Activated CD4-positive, alpha-beta T cell treated with anti-CD3 and anti-CD28 coated beads for 36 hours (primary cell): ENCODE measurements around the gene TALDO1. TPM values are rescaled to one million over a fixed set of nuclear protein-coding genes. Genes with fewer than 3 reads are reported as not detected.
A peak's percentile ranks its signal among the peaks of the same experiment; 100 is the strongest.
"Not testable (repeated sequence)": the region's sequence is repeated elsewhere in the genome, so short reads cannot be mapped to it uniquely, and the experiment has no call there.

Source experiments
- ATAC-seq: fragments of 200-7000 bp; cut with Tn5 transposase; one replicate; pipeline ENCODE4 v1.10.0; 2021; ENCODE audit warnings: mild to moderate bottlenecking, moderate library complexity
- CTCF ChIA-PET: fragments of 350-600 bp; sonication (Branson Sonifier 250); formaldehyde crosslinking; loops from one replicate; lab custom pipeline; 2021; ENCODE audit warnings: antibody characterized with exemption; lab: Charles Lee
- POLR2A ChIA-PET: fragments of 350-600 bp; sonication (Branson Sonifier 250); formaldehyde crosslinking; loops from one replicate; lab custom pipeline; 2021; ENCODE audit warnings: antibody characterized with exemption, inconsistent platforms; lab: Charles Lee
- DNase-seq: peaks from one replicate; pipeline ENCODE4 v3.0.0-alpha.2; 2020
- H3K27ac Mint-ChIP-seq: one replicate; pipeline ENCODE4 v1.8.0; 2021; ENCODE audit warnings: mixed read lengths
- H3K27me3 Mint-ChIP-seq: one replicate; pipeline ENCODE4 v1.8.0; 2021; ENCODE audit warnings: mixed read lengths
- H3K36me3 Mint-ChIP-seq: one replicate; pipeline ENCODE4 v1.8.0; 2021; ENCODE audit warnings: low read depth, mixed read lengths
- H3K4me1 Mint-ChIP-seq: one replicate; pipeline ENCODE4 v1.8.0; 2021; ENCODE audit warnings: mixed read lengths
- H3K4me3 Mint-ChIP-seq: one replicate; pipeline ENCODE4 v1.8.0; 2021; ENCODE audit warnings: mild to moderate bottlenecking, moderate library complexity, mixed read lengths
- H3K9me3 Mint-ChIP-seq: one replicate; pipeline ENCODE4 v1.8.0; 2021; ENCODE audit warnings: low read depth, mixed read lengths
- intact Hi-C, 2 experiments: fragments of 100-400 bp; cut with DNase I in 1 of 2; cut with micrococcal nuclease in 1 of 2; formaldehyde crosslinking; loops; one replicate each; pipeline versions ENCODE4 v1.14.2 to v1.15.1; 2022 to 2024; cut with DNase I, micrococcal nuclease
- total RNA-seq, 2 experiments: library from RNA; stranded (reverse); gene quantifications; one replicate each; pipeline ENCODE4 v1.2.3, GENCODE V29; 2021

The TALDO1 gene
- total RNA-seq, 2 experiments from 2014 or later = 239 to 246 TPM

DNA sequence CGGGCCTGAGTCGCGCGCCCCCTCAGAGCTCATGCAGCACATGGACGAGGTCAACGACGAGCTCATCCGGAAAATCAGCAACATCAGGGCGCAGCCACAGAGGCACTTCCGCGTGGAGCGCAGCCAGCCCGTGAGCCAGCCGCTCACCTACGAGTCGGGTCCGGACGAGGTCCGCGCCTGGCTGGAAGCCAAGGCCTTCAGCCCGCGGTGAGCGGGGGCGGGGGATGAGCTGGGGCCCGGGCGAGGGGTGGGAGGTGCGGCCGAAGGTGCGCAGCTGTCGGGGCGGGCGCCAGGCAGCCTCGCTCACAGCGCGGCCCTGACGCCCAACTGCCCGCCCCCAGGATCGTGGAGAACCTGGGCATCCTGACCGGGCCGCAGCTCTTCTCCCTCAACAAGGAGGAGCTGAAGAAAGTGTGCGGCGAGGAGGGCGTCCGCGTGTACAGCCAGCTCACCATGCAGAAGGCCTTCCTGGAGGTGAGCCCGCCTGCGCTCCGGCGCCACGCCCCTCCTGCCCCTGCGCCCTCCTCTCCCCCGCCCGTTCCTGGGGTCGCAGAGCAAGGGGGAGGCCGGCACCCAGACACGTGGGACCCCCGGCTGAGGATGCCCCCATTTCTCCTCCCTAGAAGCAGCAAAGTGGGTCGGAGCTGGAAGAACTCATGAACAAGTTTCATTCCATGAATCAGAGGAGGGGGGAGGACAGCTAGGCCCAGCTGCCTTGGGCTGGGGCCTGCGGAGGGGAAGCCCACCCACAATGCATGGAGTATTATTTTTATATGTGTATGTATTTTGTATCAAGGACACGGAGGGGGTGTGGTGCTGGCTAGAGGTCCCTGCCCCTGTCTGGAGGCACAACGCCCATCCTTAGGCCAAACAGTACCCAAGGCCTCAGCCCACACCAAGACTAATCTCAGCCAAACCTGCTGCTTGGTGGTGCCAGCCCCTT, 20.7 kb upstream of the TALDO1 start:
- intact Hi-C loops = loop anchor here in 1 of 2 experiments (5.0 kb wide), 1 partner anchor 34 kb away; no protein-coding TSS in a partner anchor
- DNase-seq = peak; percentile 75
- Mint-ChIP-seq H3K36me3 (no peaks in the 10 kb centered on the region), H3K27me3 (peaks cover 16% of the 10 kb centered on the region), H3K4me1 (peaks cover 9% of the 10 kb centered on the region), H3K9me3 (no peaks in the 10 kb centered on the region), H3K27ac (no peak overlapping the region), H3K4me3 (peak overlapping the region; percentile 41)
- POLR2A ChIA-PET = interaction anchor here (0.6 to 0.7 kb wide), 2 partner anchors 50 to 110 kb away, joined by 3 to 6 read pairs; no protein-coding TSS in a partner anchor
- peak; percentile 40 for ATAC-seq
- CTCF ChIA-PET = interaction anchor here (0.5 to 2.9 kb wide), 20 partner anchors 10 to 221 kb away, joined by 3 to 15 read pairs (median 4); partner anchors contain the start of genes EPS8L2, TALDO1 and TMEM80

- DNase-seq = no peak
- CTCF ChIA-PET = interaction anchor here (0.5 to 2.9 kb wide), 15 partner anchors 20 to 173 kb away, joined by 3 to 15 read pairs (median 4); partner anchors contain the start of genes DEAF1, EPS8L2, TALDO1 and TMEM80
Measured at GRCh38 chr11:727281-727701, 20.0 kb upstream of the TALDO1 start.

DNA sequence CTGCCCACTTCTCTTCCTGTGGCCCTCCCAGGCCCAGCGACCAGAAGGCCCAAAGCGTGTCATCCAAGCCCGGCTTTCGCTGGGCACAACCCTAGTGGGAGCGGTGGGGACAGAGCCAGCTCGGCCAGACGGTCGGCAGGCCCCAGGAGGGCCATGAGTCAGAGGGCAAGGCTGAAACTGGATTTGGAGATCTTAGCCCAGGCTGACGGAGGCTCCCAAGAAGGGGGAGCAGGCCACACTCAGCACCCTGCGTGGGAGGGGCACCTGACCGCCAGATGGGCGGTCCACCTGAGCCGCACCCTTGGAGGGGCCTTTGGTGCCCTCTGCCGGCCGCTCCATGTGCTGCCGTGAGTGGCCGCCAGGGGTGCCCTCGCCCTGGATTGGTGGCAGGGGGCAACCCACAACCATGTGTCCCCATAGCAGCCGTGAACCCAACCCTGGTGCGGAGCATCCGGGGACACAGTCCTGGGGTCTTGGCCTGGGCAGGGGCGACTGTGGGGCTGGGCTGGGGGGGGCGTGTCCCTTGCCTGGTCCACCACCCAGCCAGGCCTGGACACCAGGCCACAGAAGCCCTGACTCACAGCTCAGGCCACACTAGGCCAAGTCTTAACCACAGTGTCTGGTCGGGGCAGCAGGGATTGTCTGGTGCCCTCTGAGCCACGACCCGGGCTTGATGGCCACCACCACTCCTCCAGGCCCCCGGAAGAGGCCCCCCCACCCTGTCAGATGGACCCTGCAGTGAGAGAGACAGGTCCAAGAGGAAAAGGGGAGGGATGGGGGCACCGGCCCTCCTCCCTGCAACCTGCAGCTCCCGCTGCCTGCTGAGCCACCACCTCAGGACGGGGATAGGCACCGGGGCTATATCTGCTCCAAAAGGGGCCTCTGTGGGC, 19.2 kb upstream of the TALDO1 start:
- Mint-ChIP-seq H3K27ac (no peak overlapping the region), H3K27me3 (peaks cover 10% of the 10 kb centered on the region), H3K9me3 (no peaks in the 10 kb centered on the region), H3K4me3 (no peak overlapping the region), H3K36me3 (no peaks in the 10 kb centered on the region), H3K4me1 (peaks cover 5% of the 10 kb centered on the region)
- intact Hi-C loops = loop anchor here (1.0 to 5.0 kb wide), 3 partner anchors 19 to 66 kb away; partner anchors contain the start of gene TALDO1 (in 1 of the 2)
- ChIA-PET POLR2A (no interaction called here), CTCF (interaction anchor here (0.6 to 2.6 kb wide), 7 partner anchors 21 to 174 kb away, joined by 3 to 13 read pairs (median 3); partner anchors contain the start of genes DEAF1 and TMEM80)
- peak; percentile 80 for ATAC-seq
- peak; percentile 92 for DNase-seq

More at GRCh38 chr11:727281-727701, 20.0 kb upstream of the TALDO1 start:
- no peaks in the 10 kb centered on the region for H3K36me3 Mint-ChIP-seq
- H3K9me3 Mint-ChIP-seq = no peaks in the 10 kb centered on the region
- H3K4me1 Mint-ChIP-seq = peaks cover 6% of the 10 kb centered on the region
- no peak for ATAC-seq
- peaks cover 12% of the 10 kb centered on the region for H3K27me3 Mint-ChIP-seq
- no peak overlapping the region for H3K27ac Mint-ChIP-seq
- intact Hi-C loops = loop anchor here in 1 of 2 experiments (5.0 kb wide), 1 partner anchor 35 kb away; no protein-coding TSS in a partner anchor
- no peak overlapping the region for H3K4me3 Mint-ChIP-seq
- POLR2A ChIA-PET = no interaction called here

DNA sequence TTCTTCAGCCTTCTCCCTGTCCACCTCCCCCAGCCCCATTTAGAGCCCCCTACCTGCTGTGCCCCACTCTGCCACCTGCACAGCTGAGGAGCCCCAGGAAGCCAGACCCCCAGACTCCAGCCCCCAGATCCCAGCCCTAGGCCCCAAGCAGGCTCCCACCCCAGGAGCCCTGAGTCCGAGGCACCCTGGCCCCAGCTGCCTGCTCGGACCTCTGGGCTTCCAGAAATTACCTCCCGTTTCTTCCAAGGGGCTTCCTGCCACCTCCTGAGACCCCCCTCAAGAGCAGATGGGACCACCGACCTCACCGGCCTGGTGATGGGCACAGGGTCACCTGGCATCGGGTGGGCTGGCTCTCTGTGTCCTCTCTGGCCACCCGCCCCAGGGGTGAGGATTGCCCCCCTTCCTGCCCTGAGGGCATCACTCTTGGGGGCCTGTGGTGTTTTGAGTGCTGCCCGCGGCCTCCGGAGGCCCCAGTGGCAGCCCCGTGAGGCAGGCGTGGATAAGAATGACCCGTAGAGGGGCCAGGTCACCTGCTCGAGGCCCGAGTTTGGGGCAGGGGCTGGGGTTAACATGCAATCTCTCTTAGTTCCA, 18.3 kb upstream of the TALDO1 start:
- ATAC-seq (no peak), DNase-seq (no peak)
- intact Hi-C loops = loop anchor here (1.0 to 5.0 kb wide), 3 partner anchors 18 to 67 kb away; partner anchors contain the start of gene TALDO1 (in 1 of the 2)
- Mint-ChIP-seq H3K27ac (no peak overlapping the region), H3K4me3 (no peak overlapping the region), H3K36me3 (no peaks in the 10 kb centered on the region), H3K27me3 (peaks cover 7% of the 10 kb centered on the region), H3K9me3 (no peaks in the 10 kb centered on the region), H3K4me1 (peaks cover 3% of the 10 kb centered on the region)
- POLR2A ChIA-PET = no interaction called here
- CTCF ChIA-PET = interaction anchor here (1.0 to 1.1 kb wide), 2 partner anchors 20 to 30 kb away, joined by 3 read pairs; no protein-coding TSS in a partner anchor

- ChIA-PET POLR2A (no interaction called here), CTCF (interaction anchor here (1.6 kb wide), 1 partner anchor 33 kb away, joined by 4 read pairs; no protein-coding TSS in a partner anchor)
- H3K4me3 Mint-ChIP-seq = no peak overlapping the region
- ATAC-seq (no peak), DNase-seq (no peak)
- H3K27me3 Mint-ChIP-seq = peaks cover 5% of the 10 kb centered on the region
- intact Hi-C loops = loop anchor here in 1 of 2 experiments (5.0 kb wide), 1 partner anchor 37 kb away; no protein-coding TSS in a partner anchor
- no peaks in the 10 kb centered on the region for H3K36me3 Mint-ChIP-seq
- peaks cover 2% of the 10 kb centered on the region for H3K4me1 Mint-ChIP-seq
- no peak overlapping the region for H3K27ac Mint-ChIP-seq
- no peaks in the 10 kb centered on the region for H3K9me3 Mint-ChIP-seq
Measured at GRCh38 chr11:729492-730074, 17.7 kb upstream of the TALDO1 start.

DNA sequence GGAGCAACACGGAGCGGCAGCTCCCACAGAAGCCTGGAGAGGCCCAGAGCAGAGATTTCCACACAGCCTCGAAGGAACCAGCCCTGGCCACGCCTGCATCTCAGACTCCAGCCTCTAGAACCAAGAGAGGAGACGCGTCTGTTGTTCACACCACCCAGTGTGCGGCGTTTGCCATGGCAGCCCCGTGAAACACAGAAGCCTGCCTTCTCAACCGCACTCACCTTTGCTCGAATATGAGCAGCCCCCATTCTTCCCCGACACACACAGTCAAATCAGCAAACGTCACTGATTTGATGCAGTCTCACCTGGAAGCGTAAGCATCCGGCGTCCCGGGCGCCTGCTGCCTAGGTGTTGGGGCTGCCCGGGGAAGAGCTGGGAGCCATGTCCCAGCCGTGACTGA, 14.2 kb upstream of the TALDO1 start:
- no peaks in the 10 kb centered on the region for H3K36me3 Mint-ChIP-seq
- ATAC-seq = no peak
- peaks cover 12% of the 10 kb centered on the region for H3K4me1 Mint-ChIP-seq
- no peak overlapping the region for H3K27ac Mint-ChIP-seq
- peaks cover 2% of the 10 kb centered on the region for H3K27me3 Mint-ChIP-seq
- CTCF ChIA-PET = no interaction called here
- intact Hi-C loops = no loop called here
- DNase-seq = no peak
- no peaks in the 10 kb centered on the region for H3K9me3 Mint-ChIP-seq
- POLR2A ChIA-PET = no interaction called here
- H3K4me3 Mint-ChIP-seq = no peak overlapping the region

GRCh38 chr11:734541-734940, 12.7 kb upstream of the TALDO1 start:
- H3K9me3 Mint-ChIP-seq, CTCF ChIA-PET, ATAC-seq: not testable (repeated sequence)

DNA sequence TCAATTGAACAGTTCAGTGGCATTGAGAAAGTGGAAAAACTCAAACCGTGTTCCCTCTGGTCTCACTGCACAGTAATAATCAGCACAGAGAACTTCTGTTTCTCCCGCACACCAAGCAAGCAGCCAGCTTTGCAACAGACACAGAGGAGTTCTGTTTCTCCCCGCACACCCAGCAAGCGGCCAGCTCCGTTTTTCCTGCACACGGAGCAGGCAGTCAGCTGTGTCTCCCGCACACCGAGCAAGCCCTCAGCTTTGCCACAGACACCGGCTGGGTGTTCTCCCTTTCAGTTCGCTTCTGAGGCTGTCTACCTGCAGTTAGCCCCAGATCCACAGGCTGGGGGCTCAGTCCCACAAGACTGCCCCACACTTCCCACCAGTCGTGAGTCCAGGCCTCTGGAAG, 9.9 kb upstream of the TALDO1 start:
- no peaks in the 10 kb centered on the region for H3K9me3 Mint-ChIP-seq
- DNase-seq = no peak
- H3K36me3 Mint-ChIP-seq = no peaks in the 10 kb centered on the region
- H3K27ac Mint-ChIP-seq = peak overlapping the region; percentile 7
- ATAC-seq = peak; percentile 63
- H3K4me1 Mint-ChIP-seq = peaks cover 13% of the 10 kb centered on the region
- peak overlapping the region; percentile 23 for H3K4me3 Mint-ChIP-seq
- no peaks in the 10 kb centered on the region for H3K27me3 Mint-ChIP-seq
- intact Hi-C loops = no loop called here
- ChIA-PET CTCF (interaction anchor here (1.1 to 1.5 kb wide), 3 partner anchors 10 to 22 kb away, joined by 5 to 6 read pairs (median 6); partner anchors contain the start of gene TALDO1), POLR2A (no interaction called here)

More at GRCh38 chr11:734541-734940, 12.7 kb upstream of the TALDO1 start:
- DNase-seq, H3K27ac Mint-ChIP-seq, POLR2A ChIA-PET, H3K27me3 Mint-ChIP-seq, intact Hi-C loops, H3K4me3 Mint-ChIP-seq, H3K36me3 Mint-ChIP-seq: not testable (repeated sequence)
- H3K4me1 Mint-ChIP-seq = peaks cover 13% of the 10 kb centered on the region

DNA sequence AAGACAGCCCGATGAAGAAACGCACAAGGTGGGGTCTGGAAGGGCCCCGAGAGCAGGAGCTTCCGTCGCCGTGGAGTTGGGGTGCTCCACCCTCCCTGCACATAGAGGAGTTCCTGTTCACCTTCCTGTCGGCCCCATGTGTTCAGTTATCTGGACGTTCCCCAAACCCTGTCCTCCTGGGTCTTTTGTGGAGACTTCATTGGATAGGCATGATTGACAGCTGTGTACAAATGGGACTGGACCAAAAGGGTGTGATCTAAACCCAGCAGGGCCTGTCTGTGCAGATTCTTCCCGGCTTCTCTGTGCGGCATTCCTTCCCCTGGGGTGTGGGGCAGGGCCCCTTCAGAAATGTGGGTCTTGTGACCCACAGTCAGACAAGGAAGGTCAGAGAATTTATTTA, 9.4 kb upstream of the TALDO1 start:
- H3K27ac Mint-ChIP-seq, intact Hi-C loops, DNase-seq, ATAC-seq, H3K36me3 Mint-ChIP-seq, H3K9me3 Mint-ChIP-seq, H3K27me3 Mint-ChIP-seq, POLR2A ChIA-PET: not testable (repeated sequence)
- CTCF ChIA-PET = interaction anchor here (1.1 to 1.5 kb wide), 2 partner anchors 10 to 16 kb away, joined by 5 to 6 read pairs; partner anchors contain the start of gene TALDO1
- Mint-ChIP-seq H3K4me3 (peak overlapping the region; percentile 23), H3K4me1 (peaks cover 13% of the 10 kb centered on the region)

GRCh38 chr11:742156-742546, 5.1 kb upstream of the TALDO1 start:
- H3K27ac Mint-ChIP-seq = no peak overlapping the region
- POLR2A ChIA-PET = no interaction called here
- CTCF ChIA-PET = interaction anchor here (0.6 kb wide), 1 partner anchor 53 kb away, joined by 3 read pairs; no protein-coding TSS in a partner anchor

More at GRCh38 chr11:742156-742546, 5.1 kb upstream of the TALDO1 start:
- intact Hi-C loops = loop anchor here in 1 of 2 experiments (5.0 kb wide), 1 partner anchor 45 kb away; the partner anchor contains the start of genes DEAF1 and TMEM80
- no peak overlapping the region for H3K4me3 Mint-ChIP-seq
- no peaks in the 10 kb centered on the region for H3K27me3 Mint-ChIP-seq
- ATAC-seq (no peak), DNase-seq (no peak)
- H3K9me3 Mint-ChIP-seq = no peaks in the 10 kb centered on the region
- H3K36me3 Mint-ChIP-seq = no peaks in the 10 kb centered on the region
- peaks cover 14% of the 10 kb centered on the region for H3K4me1 Mint-ChIP-seq
